Jurkat, Clone E6-1 (cell line): ENCODE measurements around the gene PIK3CB.
"Not testable (repeated sequence)": the region's sequence is repeated elsewhere in the genome, so short reads cannot be mapped to it uniquely, and the experiment has no call there.

ENCODE experiments used
- DNase-seq: peaks from one replicate; pipeline ENCODE4 v3.0.0-alpha.2; 2011; ENCODE audit warnings: low read depth, low spot score
- H3K4me3 ChIP-seq: 2 replicates; pipeline ENCODE4 v1.5.1; 2011; ENCODE audit warnings: mild to moderate bottlenecking, low read length, control low read depth, moderate library complexity

Gene PIK3CB

DNA sequence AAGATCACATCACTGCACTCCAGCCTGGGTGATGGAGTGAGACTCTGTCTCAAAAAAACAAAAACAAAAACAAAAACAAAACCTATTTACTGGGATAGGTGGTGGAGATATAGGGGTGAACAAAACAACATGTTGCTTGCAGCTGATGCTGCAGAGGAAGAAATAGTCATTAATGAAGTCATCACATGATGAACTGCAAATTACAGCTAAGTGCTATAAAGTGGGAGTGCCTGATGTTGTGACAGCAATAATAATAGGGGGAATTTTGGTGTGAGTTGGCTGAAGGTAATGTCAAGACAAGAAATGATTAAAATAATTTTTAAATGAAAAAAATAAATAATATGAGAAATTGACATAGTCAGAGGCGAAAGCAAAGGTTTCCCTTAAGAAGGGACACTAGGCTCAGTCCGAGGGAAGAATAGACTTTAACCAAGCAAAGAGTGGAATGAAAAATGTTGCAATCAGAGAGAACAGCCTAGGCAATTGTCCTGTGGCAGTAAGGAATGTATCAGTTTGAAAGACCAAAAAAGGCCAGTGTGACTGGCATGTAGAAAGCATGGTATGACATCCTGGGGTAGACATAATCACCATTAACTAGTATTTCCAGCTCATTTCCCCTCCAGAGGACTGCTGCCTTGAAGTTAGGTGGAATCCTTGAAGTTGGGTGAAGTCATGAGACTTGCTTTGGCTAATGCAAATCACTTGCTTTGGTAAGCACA, 14.7 kb upstream of the PIK3CB start:
- H3K4me3 ChIP-seq, result no peak overlapping the region
- DNase-seq, result no peak

DNA sequence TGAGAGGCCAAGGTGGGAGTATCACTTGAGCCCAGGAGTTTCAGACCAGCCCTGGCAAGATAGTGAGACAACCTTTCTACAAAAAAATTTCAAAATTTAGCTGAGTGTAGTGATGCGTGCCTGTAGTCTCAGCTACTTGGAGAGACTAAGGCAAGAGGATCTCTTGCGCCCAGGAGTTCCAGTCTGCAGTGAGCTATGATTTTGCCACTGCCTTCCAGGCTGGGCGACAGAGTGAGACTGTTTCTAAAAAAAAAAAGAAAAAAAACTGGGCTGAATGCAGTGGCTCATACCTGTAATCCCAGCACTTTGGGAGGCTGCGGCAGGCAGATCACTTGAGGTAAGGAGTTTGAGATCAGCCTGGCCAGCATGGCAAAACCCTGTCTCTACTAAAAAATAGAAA, 14.0 kb upstream of the PIK3CB start:
- H3K4me3 ChIP-seq, result no peak overlapping the region
- DNase-seq, result no peak

GRCh38 chr3:138846824-138847223, 12.1 kb upstream of the PIK3CB start:
- not testable (repeated sequence) for H3K4me3 ChIP-seq, DNase-seq

GRCh38 chr3:138846262-138846791, 11.6 kb upstream of the PIK3CB start:
- H3K4me3 ChIP-seq, result no peak overlapping the region

DNA sequence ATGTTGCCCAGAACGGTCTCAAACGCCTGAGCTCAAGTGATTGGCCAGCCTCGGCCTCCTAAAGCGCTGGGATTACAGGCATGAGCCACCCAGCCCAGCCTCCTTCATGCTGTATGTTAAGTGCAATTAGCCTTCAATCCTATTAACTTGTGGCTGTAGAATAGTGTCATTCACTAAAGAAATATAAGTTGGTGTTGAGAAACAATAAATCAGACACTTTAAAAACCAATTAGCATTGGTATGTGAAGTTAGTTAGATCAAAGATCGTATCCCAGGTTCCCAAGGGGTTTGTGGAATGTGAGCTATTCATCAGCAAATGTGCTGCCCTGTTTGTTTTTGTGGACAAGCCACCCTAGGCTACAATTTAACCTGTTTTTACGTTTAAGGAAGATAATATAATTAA, 11.0 kb upstream of the PIK3CB start:
- no peak for DNase-seq
- no peak overlapping the region for H3K4me3 ChIP-seq

More at GRCh38 chr3:138846262-138846791, 11.6 kb upstream of the PIK3CB start:
- no peak for DNase-seq

DNA sequence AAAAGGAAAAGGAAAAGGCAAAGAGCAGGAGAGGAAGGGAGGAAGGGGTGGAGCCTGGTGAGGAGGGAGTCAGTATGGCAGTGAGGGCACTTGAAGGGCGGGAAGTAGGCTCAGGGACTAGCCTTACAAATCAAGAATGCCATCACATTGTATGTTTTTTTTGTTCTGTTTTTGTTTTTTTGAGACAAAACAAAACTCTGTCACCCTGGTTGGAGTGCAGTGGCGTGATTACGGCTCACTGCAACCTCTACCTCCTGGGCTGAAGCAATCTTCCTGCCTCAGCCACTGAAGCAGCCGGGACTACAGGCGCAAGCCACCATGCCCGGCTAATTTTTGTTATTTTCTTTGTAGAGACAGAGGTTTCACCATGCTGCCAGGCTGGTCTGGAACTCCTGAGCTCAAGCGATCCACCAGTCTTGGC, 10.5 kb upstream of the PIK3CB start:
- no peak overlapping the region for H3K4me3 ChIP-seq
- no peak for DNase-seq

GRCh38 chr3:138842483-138843188, 7.9 kb upstream of the PIK3CB start:
- DNase-seq, result no peak

DNA sequence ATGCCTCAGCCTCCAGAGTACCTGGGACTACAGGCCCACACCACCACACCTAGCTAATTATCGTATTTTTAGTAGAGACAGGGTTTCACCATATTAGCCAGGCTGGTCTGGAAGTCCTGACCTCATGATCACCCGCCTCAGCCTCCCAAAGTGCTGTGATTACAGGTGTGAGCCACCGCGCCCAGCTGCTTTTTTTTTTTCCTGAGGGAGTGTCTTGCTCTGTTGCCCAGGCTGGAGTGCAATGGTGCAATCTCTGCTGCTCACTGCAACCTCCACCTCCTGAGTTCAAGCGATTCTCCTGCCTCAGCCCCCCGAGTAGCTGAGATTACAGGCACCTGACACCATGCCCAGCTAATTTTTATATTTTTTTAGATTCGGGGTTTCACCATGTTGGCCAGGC, 3.7 kb upstream of the PIK3CB start:
- not testable (repeated sequence) for DNase-seq, H3K4me3 ChIP-seq

More at GRCh38 chr3:138842483-138843188, 7.9 kb upstream of the PIK3CB start:
- no peak overlapping the region for H3K4me3 ChIP-seq

GRCh38 chr3:138835846-138836245, 1.1 kb upstream of the PIK3CB start:
- DNase-seq, result not testable (repeated sequence)

GRCh38 chr3:138835397-138835757, 649 bp upstream of the PIK3CB start:
- peak; percentile 35 for DNase-seq
- peak overlapping the region; percentile 52 for H3K4me3 ChIP-seq

More at GRCh38 chr3:138835846-138836245, 1.1 kb upstream of the PIK3CB start:
- not testable (repeated sequence) for H3K4me3 ChIP-seq

DNA sequence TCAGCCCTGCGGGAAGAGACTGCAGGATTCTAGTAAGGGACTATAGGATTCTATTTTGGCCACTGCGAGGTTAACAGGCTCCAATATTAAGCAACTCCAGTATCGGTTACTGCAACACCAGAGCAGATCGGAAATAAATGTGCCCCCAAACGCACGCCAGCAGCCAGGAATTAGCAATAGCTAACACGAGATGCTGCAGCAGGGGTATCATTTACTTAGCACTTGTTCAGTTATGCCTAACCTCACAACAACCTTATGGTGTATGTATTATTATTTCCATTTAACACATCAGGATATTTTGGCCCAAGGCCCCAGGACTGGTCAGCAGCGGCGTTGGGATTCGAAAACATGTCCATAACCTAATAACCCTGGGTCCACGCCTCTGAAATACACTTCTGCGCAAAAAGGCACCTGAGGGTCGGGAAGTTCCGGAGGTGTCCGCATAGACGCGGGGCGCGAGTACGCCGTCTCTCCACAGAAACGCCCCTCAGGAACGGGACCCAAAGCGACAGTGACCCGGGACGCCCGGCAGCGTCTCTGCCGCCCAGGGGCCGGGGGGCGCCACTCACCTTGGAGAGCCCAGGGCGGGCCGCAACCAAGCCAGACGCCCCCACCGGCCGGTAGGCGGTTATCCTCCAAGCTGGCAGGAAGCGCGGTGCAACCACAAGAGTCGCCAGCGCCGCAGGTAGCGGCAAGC, 681 bp downstream of the PIK3CB start:
- peak overlapping the region; percentile 52 for H3K4me3 ChIP-seq
- DNase-seq, result peak; percentile 53

DNA sequence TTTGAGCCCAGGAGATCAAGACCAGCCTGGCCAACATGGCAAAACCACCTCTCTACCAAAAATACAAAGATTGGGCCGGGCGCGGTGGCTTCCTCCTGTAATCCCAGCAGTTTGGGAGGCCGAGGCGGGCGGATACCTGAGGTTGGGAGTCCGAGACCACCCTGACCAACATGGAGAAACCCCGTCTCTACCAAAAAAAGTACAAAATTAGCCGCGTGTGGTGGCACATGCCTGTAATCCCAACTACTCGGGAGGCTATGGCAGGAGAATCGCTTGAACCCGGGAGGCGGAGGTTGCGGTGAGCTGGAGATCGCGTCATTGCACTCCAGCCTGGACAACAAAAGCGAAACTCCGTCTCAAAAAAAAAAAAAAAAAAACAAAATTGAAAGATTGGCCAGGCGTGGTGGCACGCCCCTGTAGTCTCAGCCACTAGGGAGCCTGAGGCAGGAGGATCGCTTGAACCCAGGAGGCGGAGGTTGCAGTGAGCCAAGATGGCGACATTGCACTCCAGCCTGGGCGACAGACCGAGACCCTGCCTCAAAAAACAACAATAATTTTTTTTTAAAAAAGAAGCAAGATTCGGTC, 2.2 kb downstream of the PIK3CB start:
- not testable (repeated sequence) for H3K4me3 ChIP-seq, DNase-seq

DNA sequence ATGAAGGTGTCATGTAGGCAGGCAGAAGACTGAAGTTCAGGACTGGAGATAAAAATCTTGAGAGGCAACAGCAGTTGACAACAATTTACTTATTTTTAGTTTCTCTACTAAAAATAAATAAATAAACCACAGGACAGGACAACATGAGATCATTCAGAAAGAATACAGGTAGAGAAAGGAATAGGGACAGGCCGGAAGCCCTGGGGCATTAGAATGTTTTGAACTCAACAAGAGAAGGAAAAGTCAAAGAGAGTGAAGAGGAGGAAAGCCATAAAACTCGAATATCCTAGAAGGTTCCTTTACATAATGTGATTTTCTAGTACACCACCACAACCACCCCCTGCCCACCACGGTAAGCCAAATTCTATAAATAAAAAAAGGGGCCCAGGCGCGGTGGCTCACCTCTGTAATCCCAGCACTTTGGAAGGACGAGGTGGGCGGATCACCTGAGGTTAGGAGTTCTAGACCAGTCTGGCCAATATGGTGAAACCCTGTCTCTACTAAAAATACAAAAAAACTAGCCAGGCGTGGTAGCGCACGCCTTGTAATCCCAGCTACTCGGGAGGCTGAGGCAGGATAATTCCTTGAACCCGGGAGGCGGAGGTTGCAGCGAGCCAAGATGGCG, 4.7 kb downstream of the PIK3CB start:
- DNase-seq, result no peak

GRCh38 chr3:138829097-138829496, 5.6 kb downstream of the PIK3CB start:
- H3K4me3 ChIP-seq, result no peak overlapping the region
- DNase-seq, result no peak

More for the DNA sequence above, 4.7 kb downstream of the PIK3CB start:
- H3K4me3 ChIP-seq, result no peak overlapping the region

GRCh38 chr3:138827222-138827621, 7.5 kb downstream of the PIK3CB start:
- no peak for DNase-seq
- no peak overlapping the region for H3K4me3 ChIP-seq

DNA sequence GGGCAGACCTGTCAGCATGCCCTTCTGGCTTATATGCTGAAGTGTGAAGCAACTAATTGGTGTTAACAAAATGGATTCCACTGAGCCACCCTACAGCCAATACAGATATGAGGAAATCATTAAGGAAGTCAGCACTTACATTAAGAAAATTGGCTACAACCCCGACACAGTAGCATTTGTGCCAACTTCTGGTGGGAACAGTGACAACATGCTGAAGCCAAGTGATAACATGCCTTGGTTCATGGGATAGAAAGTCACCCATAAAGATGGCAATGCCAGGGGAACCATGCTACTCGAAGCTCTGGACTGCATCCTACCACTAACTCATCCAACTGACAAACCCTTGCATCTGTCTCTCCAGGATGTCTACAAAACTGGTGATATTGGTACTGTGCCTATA, 9.4 kb downstream of the PIK3CB start:
- no peak overlapping the region for H3K4me3 ChIP-seq
- no peak for DNase-seq

- no peak overlapping the region for H3K4me3 ChIP-seq
- no peak for DNase-seq
Measured at GRCh38 chr3:138824114-138824506, 10.6 kb downstream of the PIK3CB start.

DNA sequence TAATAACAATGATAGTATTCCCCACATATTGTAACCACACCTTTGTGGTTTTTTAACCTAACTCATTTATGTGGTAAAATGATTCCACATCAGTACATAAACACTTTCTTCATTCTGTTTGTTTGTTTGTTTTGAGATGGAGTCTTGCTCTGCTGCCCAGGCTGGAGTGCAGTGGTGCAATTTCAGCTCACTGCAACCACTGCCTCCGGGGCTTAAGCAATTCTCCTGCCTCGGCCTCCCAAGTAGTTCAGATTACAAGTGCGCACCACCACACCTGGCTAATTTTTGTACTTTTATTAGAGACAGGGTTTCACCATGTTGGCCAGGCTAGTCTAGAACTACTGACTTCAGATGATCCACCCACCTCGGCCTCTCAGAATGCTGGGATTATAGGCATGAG, 14.3 kb downstream of the PIK3CB start:
- not testable (repeated sequence) for H3K4me3 ChIP-seq, DNase-seq
